ENCODE results near the gene UCN. TPM values are rescaled to one million over a fixed set of nuclear protein-coding genes. Genes with fewer than 3 reads are reported as not detected.

UCN gene
- total RNA-seq, 4 donors from 2014 or later: 1.8 to 6.1 (median 3.3) TPM

DNA sequence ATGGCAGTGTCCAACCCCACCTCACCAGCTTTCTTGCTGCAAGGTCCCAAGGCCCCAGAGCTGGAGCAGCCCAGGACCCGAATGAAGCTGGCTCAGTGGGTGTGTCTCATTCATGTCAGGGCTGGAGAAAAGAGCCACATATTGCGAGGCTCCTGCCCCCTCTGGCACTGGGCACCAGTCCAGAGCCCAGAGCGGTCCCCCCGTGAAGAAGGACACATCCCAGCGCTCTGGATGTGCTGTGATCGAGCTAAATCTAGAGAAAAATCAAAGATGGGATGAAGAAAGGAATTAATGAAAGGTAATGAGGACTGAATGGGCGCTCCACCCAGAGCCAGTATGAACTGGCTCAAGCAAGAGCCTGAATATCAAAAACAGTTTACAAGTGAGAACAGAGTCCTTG, 27.9 kb upstream of the UCN start:
- H3K27me3 ChIP-seq: no peaks in the 10 kb centered on the region
- peaks cover 41 to 100% (median 97%) of the 10 kb centered on the region in 4 donors for H3K36me3 ChIP-seq
- no peaks in the 10 kb centered on the region for H3K4me1 ChIP-seq
- intact Hi-C loops (cut with DNase I): no loop called here
- 91% methylated on average over 7 of the region's 7 CpGs for WGBS
- H3K27ac ChIP-seq (replicated peaks in 1 of 4): no peak overlapping the region
- no peak for DNase-seq (ENCODE audit: extremely low spot score)
- no peak overlapping the region for H3K4me3 ChIP-seq
- no peaks in the 10 kb centered on the region for H3K9me3 ChIP-seq
- TF ChIP-seq EP300 (IDR thresholded peaks at IDR 0.05) (no peak), POLR2AphosphoS5 (IDR thresholded peaks at IDR 0.05) (no peak), POLR2A (IDR thresholded peaks at IDR 0.05; ENCODE audit: low read depth) (no peak)
- TF ChIP-seq, protein P1, sequence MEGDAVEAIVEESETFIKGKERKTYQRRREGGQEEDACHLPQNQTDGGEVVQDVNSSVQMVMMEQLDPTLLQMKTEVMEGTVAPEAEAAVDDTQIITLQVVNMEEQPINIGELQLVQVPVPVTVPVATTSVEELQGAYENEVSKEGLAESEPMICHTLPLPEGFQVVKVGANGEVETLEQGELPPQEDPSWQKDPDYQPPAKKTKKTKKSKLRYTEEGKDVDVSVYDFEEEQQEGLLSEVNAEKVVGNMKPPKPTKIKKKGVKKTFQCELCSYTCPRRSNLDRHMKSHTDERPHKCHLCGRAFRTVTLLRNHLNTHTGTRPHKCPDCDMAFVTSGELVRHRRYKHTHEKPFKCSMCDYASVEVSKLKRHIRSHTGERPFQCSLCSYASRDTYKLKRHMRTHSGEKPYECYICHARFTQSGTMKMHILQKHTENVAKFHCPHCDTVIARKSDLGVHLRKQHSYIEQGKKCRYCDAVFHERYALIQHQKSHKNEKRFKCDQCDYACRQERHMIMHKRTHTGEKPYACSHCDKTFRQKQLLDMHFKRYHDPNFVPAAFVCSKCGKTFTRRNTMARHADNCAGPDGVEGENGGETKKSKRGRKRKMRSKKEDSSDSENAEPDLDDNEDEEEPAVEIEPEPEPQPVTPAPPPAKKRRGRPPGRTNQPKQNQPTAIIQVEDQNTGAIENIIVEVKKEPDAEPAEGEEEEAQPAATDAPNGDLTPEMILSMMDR (IDR thresholded peaks at IDR 0.05): no peak

DNA sequence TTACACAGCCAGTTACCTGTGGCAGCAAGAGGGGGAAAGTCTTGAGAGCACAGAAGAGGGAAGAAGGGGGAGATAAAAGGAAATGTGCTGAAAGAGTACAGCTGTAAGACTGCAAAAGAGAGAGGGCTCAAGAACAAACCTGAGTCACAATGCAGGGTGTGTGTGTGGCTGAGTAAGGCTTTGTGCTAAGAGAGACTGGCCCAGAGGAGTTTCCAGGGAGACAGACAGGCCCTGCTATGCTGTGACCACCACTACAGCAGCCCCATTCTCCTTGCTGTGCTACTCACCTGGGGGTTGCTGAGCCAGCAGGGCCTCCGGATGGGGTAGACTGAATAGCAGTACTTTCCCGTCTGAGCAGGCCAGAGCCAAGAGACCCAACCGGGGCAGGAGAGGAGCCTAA, 27.1 kb upstream of the UCN start:
- H3K36me3 ChIP-seq: peaks cover 36 to 100% (median 96%) of the 10 kb centered on the region in 4 donors
- no peaks in the 10 kb centered on the region for H3K9me3 ChIP-seq
- H3K27ac ChIP-seq (replicated peaks in 1 of 4): no peak overlapping the region
- no peaks in the 10 kb centered on the region for H3K27me3 ChIP-seq
- 100% methylated on average over 1 of the region's 3 CpGs for WGBS
- intact Hi-C loops (cut with DNase I): no loop called here
- TF ChIP-seq, protein P1 (IDR thresholded peaks at IDR 0.05): no peak
- no peak for TF ChIP-seq EP300 (IDR thresholded peaks at IDR 0.05)
- H3K4me3 ChIP-seq: no peak overlapping the region
- H3K4me1 ChIP-seq: no peaks in the 10 kb centered on the region
- no peak for DNase-seq (ENCODE audit: extremely low spot score)

GRCh38 chr2:27324720-27325119, 16.5 kb upstream of the UCN start:
- WGBS: 94% methylated on average over 5 of the region's 5 CpGs
- no peak for DNase-seq (ENCODE audit: extremely low spot score)
- H3K27ac ChIP-seq (replicated peaks in 1 of 4): no peak overlapping the region
- H3K9me3 ChIP-seq: no peaks in the 10 kb centered on the region
- H3K4me3 ChIP-seq: no peak overlapping the region
- H3K4me1 ChIP-seq: peaks cover 29 to 34% (median 31%) of the 10 kb centered on the region in 4 donors
- intact Hi-C loops (cut with DNase I): loop anchor here (5.0 kb wide), 2 partner anchors 33 to 48 kb away; partner anchors contain the start of genes EIF2B4, GTF3C2 and SNX17
- TF ChIP-seq POLR2A (IDR thresholded peaks at IDR 0.05; ENCODE audit: low read depth): no peak
- no peak for TF ChIP-seq POLR2AphosphoS5 (IDR thresholded peaks at IDR 0.05)
- TF ChIP-seq, protein P1 (IDR thresholded peaks at IDR 0.05): no peak
- TF ChIP-seq EP300 (IDR thresholded peaks at IDR 0.05): no peak
- no peaks in the 10 kb centered on the region for H3K27me3 ChIP-seq
- peaks cover 37 to 43% (median 42%) of the 10 kb centered on the region in 4 donors for H3K36me3 ChIP-seq

DNA sequence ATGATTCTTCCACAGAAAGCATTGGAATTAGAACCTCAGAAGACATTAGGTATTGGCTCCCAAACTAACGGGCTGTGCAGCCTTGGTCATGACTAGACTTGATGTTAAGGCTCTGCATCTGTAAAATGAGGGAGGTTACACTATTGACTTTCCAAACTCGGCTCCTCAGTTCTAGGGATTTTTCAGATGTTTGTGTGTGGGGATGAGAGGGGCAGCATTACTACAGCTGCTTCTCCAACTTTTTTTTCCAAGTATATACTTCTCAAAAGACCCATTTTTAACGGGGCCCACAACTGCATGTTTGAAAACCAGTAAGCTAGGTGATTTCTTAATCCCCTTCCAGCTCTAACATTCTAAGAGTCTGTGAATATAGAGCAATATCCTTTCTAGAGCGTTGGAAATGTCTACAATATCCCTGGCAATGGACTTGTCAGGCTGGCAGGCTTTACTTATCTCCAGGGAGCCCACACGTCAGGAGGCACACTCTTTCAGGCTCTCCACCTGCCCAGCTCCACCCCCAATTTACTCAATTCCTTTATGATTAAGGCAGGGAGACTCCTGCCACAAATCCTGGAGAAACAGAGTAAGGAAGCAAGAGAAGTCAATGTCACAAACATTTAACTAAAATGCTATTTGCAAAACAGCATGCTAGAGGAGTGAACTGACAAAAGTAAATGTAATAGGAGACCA, 15.5 kb upstream of the UCN start:
- WGBS: 24% methylated on average over 5 of the region's 5 CpGs
- intact Hi-C loops (cut with DNase I): loop anchor here (5.0 kb wide), 2 partner anchors 34 to 49 kb away; partner anchors contain the start of genes EIF2B4, GTF3C2 and SNX17
- TF ChIP-seq EP300 (IDR thresholded peaks at IDR 0.05) (no peak), POLR2AphosphoS5 (IDR thresholded peaks at IDR 0.05) (no peak), POLR2A (IDR thresholded peaks at IDR 0.05; ENCODE audit: low read depth) (no peak)
- TF ChIP-seq, protein P1 (IDR thresholded peaks at IDR 0.05): no peak

More for the DNA sequence above, 15.5 kb upstream of the UCN start:
- Histone ChIP-seq H3K27me3 (no peaks in the 10 kb centered on the region), H3K4me3 (peak overlapping the region; percentile 78 to 95 (median 84)), H3K27ac (replicated peaks in 1 of 4) (peak overlapping the region; percentile 93 to 98 (median 95)), H3K36me3 (peaks cover 27 to 33% (median 33%) of the 10 kb centered on the region in 4 donors), H3K9me3 (no peaks in the 10 kb centered on the region), H3K4me1 (peaks cover 29 to 34% (median 31%) of the 10 kb centered on the region in 4 donors)
- DNase-seq (ENCODE audit: extremely low spot score): no peak
